ENCODE measurements around the gene TPM1.
"Not testable (repeated sequence)": the region's sequence is repeated elsewhere in the genome, so short reads cannot be mapped to it uniquely, and the experiment has no call there.

The TPM1 gene

DNA sequence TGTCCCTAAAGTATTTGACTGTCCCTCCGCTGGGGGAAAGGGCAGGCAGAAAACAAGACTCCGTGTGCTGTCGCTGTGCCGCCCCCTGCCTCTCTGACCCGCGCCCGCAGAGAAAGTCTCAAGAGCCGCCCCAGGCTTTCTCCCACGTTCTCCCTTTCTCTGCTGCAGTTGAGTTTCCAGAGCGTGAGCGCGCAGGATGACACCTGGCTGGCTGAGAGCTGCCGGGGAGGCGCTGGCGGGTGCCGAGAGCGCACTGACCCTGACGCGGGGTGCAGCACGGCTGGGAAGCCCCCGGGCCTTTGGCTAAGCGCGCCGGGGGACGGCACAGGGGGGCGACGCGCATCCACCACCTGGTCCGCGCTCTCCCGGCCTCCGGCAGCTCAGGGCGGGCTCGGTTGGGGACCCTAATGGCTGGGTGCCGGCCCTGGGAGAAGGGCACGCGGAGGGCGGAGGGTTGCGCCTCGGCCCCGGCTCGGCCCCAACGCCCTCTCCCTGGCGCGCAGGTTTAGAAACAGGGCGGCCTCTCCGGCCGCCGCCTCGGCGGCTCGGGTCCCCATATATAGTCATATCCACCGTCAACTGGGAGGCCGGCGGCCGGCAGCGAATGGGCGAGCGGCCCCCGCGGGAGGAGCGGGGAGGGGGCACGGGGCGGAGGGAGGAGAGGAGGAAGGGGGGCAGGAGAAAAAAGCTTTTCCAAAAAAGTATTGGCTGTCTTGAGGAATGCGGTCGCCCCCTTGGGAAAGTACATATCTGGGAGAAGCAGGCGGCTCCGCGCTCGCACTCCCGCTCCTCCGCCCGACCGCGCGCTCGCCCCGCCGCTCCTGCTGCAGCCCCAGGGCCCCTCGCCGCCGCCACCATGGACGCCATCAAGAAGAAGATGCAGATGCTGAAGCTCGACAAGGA, at the start of gene TPM1:
TSS of gene TPM1 (plus strand) at position 774 of the 903 bp plus-strand sequence. CDS start at position 857, 83 bp downstream.
- peak; percentile 88 for DNase-seq

DNA sequence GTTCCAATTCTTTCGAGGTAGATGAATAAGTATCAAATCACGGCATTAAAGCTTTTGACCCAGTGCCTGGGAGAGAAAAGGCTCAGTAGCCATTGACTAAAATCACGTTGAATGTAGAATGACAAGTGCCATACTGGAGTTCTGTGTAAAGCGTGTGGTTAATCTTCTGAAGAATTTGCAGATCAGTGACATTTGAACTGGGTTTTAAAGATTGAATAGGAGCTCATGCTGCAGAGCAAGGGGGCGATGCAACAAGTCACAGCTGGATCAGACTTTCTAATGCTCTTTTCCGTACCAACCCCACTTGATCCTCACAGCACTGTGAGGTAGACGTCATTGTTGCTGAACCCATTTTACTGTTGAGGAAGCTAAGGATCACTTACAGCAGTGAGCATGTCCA, 49.5 kb upstream of the TPM1 start:
- DNase-seq: no peak

DNA sequence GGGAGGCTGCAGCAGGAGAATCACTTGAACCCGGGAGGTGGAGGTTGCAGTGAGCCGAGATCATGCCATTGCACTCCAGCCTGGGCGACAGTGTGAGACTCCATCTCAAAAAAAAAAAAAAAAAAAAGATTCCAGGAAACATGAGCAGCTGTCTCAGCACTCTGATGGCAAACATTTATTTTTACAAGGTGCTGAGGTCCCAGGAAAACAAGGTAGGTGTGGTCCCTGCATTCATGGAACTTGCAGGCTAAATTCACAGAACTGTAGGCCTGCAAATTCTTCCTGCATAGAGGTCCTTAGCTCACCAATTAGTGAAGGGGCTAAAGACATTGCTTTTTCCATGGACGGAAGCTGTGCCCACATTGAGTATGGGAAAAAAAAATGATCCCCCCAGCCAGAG, 48.9 kb upstream of the TPM1 start:
- DNase-seq: not testable (repeated sequence)

DNA sequence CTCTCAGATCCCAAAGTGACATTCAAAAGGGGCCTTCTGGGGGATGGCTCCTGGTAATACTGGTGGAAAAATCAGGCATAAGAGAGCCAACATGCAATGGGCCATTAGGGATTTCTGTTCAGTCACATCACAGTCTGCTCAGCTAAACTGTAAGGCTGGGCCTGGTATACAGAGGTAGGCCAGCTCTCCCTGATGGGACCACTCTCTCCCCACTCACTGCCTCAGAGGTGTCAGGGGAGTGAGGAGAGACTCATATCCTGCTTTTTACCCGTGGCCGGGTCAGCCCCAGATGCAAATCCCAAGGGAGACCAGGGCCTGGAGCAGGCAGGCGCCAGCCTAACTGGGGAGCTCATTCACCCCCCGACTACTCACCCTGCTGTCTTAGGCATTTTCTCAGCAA, 48.1 kb upstream of the TPM1 start:
- DNase-seq: no peak

GRCh38 chr15:62994975-62995681, 47.4 kb upstream of the TPM1 start:
- no peak for DNase-seq

- DNase-seq: no peak
Observed at GRCh38 chr15:62997441-62997840, 45.1 kb upstream of the TPM1 start.

GRCh38 chr15:62998262-62998890, 44.2 kb upstream of the TPM1 start:
- DNase-seq: no peak

DNA sequence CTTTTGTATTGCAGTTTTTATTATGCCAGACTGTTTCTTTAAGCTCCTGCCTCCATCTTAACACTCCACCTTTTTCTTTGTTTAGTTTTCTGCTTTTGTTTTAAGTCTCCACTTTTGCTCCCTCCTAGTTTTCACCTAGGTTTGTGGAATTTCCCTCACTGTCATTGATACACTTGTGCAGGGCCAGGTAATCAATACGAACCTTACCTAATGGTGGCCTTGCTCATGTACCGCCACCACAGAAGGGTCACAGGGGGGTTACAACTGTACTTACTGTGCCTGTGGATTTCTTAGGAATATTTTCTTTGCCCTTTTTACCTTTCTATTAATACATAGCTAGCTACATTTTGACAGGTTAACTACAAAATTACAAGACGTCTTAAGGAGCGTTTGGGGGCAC, 43.4 kb upstream of the TPM1 start:
- DNase-seq: no peak

- no peak for DNase-seq
Observed at GRCh38 chr15:62999923-63000561, 42.5 kb upstream of the TPM1 start.

GRCh38 chr15:63000706-63001105, 41.8 kb upstream of the TPM1 start:
- DNase-seq: no peak

DNA sequence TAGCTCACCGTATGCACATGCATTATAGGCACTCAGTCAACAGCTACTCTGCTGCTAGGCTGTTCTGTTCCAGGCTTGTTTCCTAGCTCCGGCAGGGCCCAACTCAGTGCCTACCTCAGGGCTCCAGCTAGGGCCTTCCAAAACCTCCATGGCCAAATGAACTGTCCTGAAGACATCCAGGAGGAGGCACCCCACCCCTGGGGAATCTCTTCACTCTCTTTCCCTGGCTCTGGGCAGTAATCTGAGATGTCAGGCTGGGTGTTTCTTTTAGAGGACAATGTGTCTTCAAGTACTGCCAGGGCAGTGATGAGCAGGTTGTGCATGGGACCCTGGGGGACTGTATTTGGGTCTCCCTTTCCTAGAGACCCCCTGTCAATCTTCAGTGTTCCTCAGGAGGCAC, 38.3 kb upstream of the TPM1 start:
- DNase-seq: no peak

DNA sequence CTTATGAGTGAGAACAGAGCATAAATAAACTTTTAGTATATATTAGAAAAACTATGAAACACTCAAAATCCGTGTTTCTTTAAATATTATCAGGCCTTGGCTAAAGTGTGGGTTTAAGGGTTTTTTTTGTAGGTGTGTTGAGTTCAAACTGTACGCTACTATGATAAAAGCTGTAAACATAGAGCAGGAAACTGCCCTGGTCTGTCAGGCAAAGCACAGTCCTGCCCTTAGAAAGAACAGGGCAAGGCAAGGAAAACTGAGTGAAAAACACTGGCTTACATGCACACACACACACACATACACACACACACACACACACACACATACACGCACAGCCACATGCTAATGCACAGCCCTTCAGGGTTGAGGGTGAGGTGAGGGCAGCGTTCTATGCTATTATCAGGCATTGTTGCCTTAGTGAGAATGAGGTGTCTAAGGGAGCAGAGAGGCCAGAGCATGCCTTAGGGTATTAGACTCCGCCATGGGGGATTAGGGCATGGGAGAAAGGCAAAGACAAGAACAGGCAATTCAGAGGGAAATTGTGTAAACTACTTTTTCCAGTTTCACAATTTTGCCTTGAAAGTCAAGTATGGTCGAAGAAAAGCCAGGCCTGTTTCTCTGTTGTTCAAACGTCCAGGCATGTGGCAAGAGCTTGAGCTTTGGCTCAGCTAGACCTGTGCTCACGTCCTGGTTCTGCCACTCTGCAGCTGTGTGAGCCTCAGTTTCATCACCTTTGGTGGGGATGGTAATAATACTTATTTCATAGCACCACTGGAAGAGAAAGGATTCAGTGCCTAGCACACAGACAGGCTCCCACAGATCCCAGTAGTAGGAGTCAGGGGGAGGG, 36.3 kb upstream of the TPM1 start:
- no peak for DNase-seq

- no peak for DNase-seq
Observed at GRCh38 chr15:63008333-63009049, 34.1 kb upstream of the TPM1 start.

DNA sequence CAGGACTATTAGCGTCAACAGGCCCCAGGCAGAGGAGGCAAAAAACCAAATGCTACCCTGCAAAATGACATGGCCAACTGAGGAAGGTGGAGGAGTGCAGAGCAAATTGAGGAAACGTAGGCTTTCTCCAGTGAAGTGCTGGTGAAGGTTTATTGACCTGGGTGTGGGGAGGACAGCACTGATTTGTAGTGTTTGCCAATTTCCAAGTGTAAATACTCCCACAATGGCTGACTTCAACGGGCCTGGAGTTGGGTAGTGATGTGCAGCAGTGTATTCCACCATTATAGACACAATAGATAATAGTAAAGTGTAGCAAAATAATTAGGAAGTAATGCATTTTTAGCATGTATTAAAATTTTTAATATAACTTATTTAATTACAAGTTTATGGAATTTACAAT, 32.2 kb upstream of the TPM1 start:
- no peak for DNase-seq

DNA sequence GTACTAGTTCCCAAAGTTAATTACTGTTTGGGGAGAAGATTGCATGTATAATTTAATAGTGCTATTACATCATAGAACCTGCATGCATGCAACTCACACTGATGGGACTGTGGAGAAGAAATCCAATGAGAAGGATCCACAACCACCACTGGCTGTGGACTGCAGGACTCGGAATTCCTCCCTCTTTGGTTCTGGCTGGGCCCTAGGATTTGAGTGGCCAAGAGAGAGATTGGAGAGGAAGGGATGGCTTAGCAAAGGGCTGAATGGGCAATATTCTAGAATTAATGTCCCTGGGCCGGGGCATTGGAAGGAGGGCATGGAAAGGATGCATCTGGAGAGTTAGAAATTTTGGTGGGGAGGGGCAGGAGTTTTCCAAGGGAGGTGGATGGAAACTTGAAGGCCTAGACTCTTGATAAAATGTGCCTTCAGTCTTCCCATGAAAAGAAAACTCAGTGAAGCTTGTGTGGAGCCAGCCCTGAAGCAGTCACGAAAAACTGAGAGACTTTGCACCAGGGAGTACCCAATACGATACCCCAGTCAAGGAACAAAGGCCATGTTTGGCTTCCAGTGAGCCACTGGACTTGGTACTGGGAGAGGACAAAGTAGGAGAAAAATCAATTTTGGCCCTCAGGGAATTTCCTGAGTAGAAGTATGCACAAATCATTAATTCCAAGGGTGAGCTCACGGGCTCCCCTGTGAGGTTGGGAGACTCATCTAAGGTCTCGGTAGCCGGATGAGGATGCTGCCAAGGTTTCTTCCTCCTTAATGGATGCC, 31.4 kb upstream of the TPM1 start:
- no peak for DNase-seq

GRCh38 chr15:63012444-63012843, 30.1 kb upstream of the TPM1 start:
- no peak for DNase-seq

DNA sequence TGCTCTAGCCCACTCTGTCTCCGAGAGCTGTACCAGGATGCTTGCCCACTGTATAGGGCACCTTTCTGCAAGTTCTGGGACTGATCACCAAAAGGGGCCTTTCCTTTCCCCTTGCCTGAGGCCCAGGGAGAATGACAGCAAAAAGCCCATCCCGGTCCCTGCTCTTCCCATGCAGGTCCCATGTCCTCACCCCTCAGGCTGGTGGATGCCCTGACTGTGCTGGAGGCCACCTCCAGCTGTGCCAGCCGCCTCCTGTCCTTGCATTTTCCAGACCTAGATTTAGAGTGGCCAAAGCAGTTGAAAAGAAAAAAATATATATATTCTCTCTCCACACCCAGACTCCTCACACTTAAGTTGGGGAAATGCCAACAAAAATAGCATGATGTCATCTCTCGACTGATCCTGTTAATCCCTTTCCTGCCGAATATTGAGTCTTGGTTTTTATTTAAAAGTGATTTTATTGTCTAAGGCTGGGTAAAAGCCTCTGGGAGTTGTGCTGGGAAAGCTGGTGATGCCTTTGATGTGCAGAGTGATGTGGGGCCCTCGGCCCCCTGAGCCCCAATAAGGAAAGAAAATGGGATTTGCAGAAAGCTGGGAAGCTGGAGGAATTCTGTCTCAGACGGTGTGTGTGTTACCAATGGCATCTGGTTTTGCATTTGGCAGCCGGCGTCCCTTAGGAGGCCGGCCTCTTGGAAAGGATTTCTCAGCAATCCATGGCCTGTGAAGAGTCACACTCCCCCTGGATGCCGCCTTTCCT, 29.3 kb upstream of the TPM1 start:
- peak; percentile 77 for DNase-seq

DNA sequence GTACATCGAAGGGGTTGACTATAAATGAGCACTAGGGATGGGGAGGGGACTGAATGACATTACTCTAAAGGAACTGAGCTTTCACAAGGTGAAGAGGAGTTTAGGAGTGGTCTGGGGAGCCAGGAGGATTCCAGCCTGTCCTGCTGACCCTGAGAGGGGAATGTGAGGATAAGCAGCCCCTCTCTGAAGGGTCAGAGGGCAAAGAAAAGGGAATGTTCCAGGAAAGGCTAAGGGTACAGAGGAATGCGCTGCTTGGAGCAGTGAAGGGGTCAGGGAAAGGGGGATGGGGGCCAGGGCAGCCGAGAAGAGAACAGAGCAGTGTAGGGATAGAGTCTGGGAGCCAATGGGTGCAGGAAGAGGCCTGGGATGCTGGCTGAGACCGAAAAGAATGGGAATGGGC, 28.0 kb upstream of the TPM1 start:
- DNase-seq: no peak

DNA sequence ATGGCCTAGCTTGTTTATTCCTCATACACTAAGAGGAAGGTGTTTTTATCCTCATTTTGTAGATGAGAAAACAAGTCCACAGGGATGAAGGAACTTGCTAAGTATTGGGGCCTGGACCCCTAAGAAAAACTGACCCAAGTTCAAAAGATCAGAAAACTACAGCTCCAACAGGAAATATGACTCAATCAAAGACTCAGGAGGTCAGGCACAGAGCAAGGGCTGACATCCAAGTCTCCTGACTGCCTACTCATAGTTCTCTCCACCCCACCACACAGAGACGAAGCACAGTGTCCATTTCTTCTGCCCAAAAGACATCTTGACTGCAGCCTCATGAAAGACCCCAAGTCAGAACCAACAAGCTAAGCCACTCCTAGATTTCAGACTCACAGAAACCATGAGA, 26.9 kb upstream of the TPM1 start:
- no peak for DNase-seq

- no peak for DNase-seq
Observed at GRCh38 chr15:63016234-63016633, 26.3 kb upstream of the TPM1 start.

Data from left hindlimb (tissue), 1 donor.